KOPT-K1 (cell line): ENCODE results near the gene SUPT4H1.

Experiments
- H3K27ac ChIP-seq: fragments of 200-600 bp; sonication (generic); 2 replicates; pipeline ENCODE4 v1.5.1; 2016; ENCODE audit warnings: antibody characterized with exemption, mild to moderate bottlenecking, low read depth, low read length; ENCODE audit not compliant: poor library complexity, severe bottlenecking
- H3K36me3 ChIP-seq: fragments of 200-600 bp; sonication (generic); 2 replicates; pipeline ENCODE4 v1.5.1; 2017; ENCODE audit warnings: antibody characterized with exemption, mild to moderate bottlenecking, low read length, moderate library complexity; ENCODE audit not compliant: insufficient read depth
- H3K9me3 ChIP-seq: fragments of 200-600 bp; sonication (generic); 2 replicates; pipeline ENCODE4 v1.5.1; 2017; ENCODE audit warnings: antibody characterized with exemption, low read length, mild to moderate bottlenecking; ENCODE audit not compliant: insufficient read depth, poor library complexity, severe bottlenecking

SUPT4H1 gene

GRCh38 chr17:58324409-58325288 lies 27.4 kb downstream of the SUPT4H1 start:
- no peak overlapping the region for H3K27ac ChIP-seq
- H3K9me3 ChIP-seq = no peaks in the 10 kb centered on the region
- H3K36me3 ChIP-seq = peaks cover 34% of the 10 kb centered on the region

- Histone ChIP-seq H3K36me3 (peaks cover 39% of the 10 kb centered on the region), H3K9me3 (no peaks in the 10 kb centered on the region), H3K27ac (no peak overlapping the region)
Measured at GRCh38 chr17:58324056-58324408, 28.0 kb downstream of the SUPT4H1 start.

DNA sequence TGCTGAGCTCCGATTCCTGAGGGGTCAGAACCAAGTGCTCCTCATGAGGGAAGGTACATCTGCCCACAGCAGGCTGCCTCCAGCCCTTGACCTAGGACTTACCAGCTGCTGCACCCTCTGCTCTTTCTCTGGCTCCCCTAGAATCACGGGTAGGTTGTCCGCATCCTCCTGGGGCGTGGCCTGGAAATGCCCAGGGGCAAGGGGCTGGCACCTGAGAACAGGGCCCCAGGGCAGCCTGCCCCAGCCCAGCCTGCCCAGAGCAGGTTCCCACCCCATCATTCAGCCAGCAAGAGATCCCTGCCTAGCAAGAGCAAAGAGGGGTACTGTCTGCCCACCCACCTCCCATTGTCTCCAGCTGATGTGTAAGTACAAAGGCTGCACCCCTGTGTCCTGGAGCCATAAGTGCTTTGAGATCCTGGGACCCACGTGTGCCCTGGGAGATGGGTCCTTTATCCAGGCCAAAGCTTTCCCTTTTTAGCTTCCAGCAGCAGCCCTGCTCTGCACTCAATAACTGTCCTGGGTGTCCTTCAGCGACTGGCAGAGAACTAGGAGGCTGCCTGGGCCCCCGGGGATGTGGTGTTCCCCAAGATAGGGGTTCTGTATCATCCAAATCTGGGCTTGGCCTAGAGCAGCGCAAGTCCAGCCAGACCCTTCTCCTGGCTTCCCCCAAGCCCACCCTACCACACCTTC lies 28.5 kb downstream of the SUPT4H1 start:
- Histone ChIP-seq H3K27ac (no peak overlapping the region), H3K36me3 (peaks cover 44% of the 10 kb centered on the region), H3K9me3 (no peaks in the 10 kb centered on the region)

GRCh38 chr17:58322581-58323185 lies 29.3 kb downstream of the SUPT4H1 start:
- Histone ChIP-seq H3K27ac (no peak overlapping the region), H3K36me3 (peaks cover 45% of the 10 kb centered on the region), H3K9me3 (no peaks in the 10 kb centered on the region)

- H3K27ac ChIP-seq = no peak overlapping the region
- H3K36me3 ChIP-seq = peaks cover 49% of the 10 kb centered on the region
- H3K9me3 ChIP-seq = no peaks in the 10 kb centered on the region
Measured at GRCh38 chr17:58321571-58322525, 30.2 kb downstream of the SUPT4H1 start.

DNA sequence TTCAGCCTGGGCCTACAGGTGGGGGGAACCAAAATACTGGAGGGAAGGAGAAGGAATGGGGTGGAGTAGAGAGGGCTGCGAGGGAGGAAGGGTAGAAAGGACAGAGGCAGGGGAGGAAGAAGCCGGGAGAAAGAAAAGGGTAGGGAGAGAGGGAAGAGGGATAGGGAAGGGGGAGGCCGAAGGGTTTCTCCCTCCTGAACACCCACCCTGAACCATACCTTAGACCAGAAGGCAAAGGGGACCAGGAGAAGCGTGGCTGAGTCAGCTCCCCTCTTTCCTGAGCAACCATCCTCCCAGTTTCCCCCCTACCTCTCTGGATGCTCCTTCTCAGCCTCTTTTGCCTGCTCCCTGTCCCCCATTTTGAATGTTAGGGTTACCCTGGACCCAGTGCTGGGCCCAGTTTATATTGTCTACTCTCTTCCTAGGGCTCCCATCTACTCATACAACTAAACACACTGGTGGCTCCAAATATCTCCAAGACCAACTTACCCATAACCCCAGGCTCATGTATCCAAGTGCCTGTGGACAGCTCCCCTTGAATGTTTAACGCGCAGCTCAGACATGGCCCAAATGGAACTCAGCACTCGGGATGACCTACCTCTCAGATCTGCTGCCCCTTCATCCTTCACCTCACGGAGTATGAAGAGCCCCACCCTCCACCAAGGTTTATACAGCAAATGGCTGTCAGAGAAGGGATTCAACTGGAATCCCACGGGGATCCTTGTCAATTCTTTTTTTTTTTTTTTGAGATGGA lies 31.3 kb downstream of the SUPT4H1 start:
- Histone ChIP-seq H3K9me3 (no peaks in the 10 kb centered on the region), H3K36me3 (peaks cover 60% of the 10 kb centered on the region), H3K27ac (no peak overlapping the region)

GRCh38 chr17:58320163-58320558 lies 31.8 kb downstream of the SUPT4H1 start:
- H3K36me3 ChIP-seq = peaks cover 66% of the 10 kb centered on the region
- no peak overlapping the region for H3K27ac ChIP-seq
- no peaks in the 10 kb centered on the region for H3K9me3 ChIP-seq

GRCh38 chr17:58319173-58320162 lies 32.5 kb downstream of the SUPT4H1 start:
- no peaks in the 10 kb centered on the region for H3K9me3 ChIP-seq
- peaks cover 71% of the 10 kb centered on the region for H3K36me3 ChIP-seq
- no peak overlapping the region for H3K27ac ChIP-seq

GRCh38 chr17:58318627-58319172 lies 33.3 kb downstream of the SUPT4H1 start:
- Histone ChIP-seq H3K27ac (no peak overlapping the region), H3K9me3 (no peaks in the 10 kb centered on the region), H3K36me3 (peaks cover 78% of the 10 kb centered on the region)

DNA sequence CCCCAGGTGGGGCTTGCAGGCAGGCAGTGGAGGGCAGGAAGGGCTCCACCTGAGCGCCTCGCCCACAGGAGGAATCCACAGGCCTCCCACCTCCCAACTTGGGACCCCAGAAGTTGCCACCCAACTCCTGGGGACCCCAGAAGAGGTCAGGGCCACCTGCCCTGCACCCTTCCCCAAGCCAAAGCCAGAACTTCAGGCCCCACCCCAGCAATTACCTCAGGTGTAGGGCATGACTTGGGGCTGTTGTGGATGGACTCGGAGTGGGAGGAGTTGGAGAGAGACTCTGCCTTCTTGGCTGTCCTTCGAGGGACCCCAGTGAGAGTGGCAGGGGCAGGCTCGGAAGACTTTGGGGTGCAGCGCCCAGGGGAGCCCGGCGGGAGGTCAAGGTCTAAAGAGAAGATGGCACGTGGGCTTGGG lies 33.9 kb downstream of the SUPT4H1 start:
- no peak overlapping the region for H3K27ac ChIP-seq

GRCh38 chr17:58317421-58318064 lies 34.5 kb downstream of the SUPT4H1 start:
- H3K27ac ChIP-seq = no peak overlapping the region
- H3K36me3 ChIP-seq = peaks cover 79% of the 10 kb centered on the region
- H3K9me3 ChIP-seq = no peaks in the 10 kb centered on the region

More for the DNA sequence above, 33.9 kb downstream of the SUPT4H1 start:
- Histone ChIP-seq H3K9me3 (no peaks in the 10 kb centered on the region), H3K36me3 (peaks cover 82% of the 10 kb centered on the region)

- Histone ChIP-seq H3K27ac (no peak overlapping the region), H3K36me3 (peaks cover 77% of the 10 kb centered on the region)
Measured at GRCh38 chr17:58316260-58316960, 35.6 kb downstream of the SUPT4H1 start.

More at GRCh38 chr17:58316260-58316960, 35.6 kb downstream of the SUPT4H1 start:
- H3K9me3 ChIP-seq = no peaks in the 10 kb centered on the region
